Stimulated activated CD8-positive, alpha-beta memory T cell treated with anti-CD3 and anti-CD28 coated beads, Interleukin-7, amount 100 ng/mL, for 48 hours (primary cell): ENCODE results near the gene KCTD16.

Source experiments
- DNase-seq, 2 donors: peaks; one replicate each; pipeline ENCODE4 v3.0.0-alpha.2; 2020; ENCODE audit warnings: low read depth in 1 of 2; ENCODE audit errors: extremely low read depth in 1 of 2

Gene KCTD16

GRCh38 chr5:144504929-144505577 is 334.4 kb downstream of the KCTD16 start:
- DNase-seq = no peak

GRCh38 chr5:144510845-144511579 is 340.3 kb downstream of the KCTD16 start:
- DNase-seq = no peak

GRCh38 chr5:144511580-144512072 is 341.0 kb downstream of the KCTD16 start:
- DNase-seq = no peak

- no peak for DNase-seq
Measured at GRCh38 chr5:144522698-144523097, 352.0 kb downstream of the KCTD16 start.

- DNase-seq = no peak
Measured at GRCh38 chr5:144525000-144525399, 354.3 kb downstream of the KCTD16 start.

- no peak for DNase-seq
Measured at GRCh38 chr5:144531188-144531587, 360.5 kb downstream of the KCTD16 start.
